ENCODE measurements around the gene SPATA46.

Gene SPATA46

DNA sequence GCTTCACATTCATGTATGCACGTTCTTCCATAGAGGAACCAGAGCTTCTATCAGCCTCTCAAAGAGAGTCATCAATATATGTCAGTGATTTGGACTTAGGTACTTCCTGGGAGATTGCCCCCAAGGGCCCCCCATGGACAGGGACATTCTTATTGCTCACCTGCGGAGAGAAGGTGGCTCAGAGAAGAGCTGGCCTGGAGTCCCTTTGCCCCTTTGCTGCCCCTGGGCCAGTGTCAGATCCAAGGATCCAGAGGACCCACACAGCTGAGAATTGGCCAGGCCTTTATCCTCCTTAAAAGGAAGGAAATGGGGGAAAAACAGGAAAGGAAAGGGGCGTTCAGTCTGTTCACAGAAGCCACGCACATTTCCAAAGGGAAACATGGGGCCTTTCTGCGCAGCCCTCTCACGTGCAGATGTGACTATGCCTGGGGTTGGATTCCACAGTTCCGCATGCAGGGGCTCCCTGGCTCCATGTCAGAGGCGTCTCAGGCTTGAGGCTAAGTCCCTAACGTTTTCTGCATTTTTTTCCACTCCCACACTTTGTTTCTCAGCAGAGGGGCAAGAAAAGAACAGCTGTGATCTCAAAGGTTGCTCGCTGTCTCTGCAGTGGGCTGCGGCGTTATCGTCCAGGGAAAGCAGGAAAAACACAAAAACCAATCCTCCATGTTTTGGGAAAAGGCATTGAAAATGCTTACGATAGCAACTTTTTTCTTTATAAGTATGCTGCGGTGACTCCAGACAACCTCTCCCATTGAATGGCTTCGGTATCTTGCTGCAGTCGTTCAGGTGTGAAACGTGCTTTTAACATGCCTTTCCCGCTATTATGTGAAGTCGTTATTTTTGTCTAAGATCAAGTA lies 10.8 kb upstream of the SPATA46 start:
- CTCF ChIA-PET, result no interaction called here
- POLR2A ChIA-PET, result no interaction called here
- no peak for DNase-seq (ENCODE audit: extremely low spot score)
- TF ChIP-seq BHLHE40 (IDR thresholded peaks at IDR 0.05; ENCODE audit: borderline replicate concordance), result no peak
- TF ChIP-seq CTBP1 (IDR thresholded peaks at IDR 0.05; ENCODE audit: borderline replicate concordance), result no peak
- TF ChIP-seq, protein P1, sequence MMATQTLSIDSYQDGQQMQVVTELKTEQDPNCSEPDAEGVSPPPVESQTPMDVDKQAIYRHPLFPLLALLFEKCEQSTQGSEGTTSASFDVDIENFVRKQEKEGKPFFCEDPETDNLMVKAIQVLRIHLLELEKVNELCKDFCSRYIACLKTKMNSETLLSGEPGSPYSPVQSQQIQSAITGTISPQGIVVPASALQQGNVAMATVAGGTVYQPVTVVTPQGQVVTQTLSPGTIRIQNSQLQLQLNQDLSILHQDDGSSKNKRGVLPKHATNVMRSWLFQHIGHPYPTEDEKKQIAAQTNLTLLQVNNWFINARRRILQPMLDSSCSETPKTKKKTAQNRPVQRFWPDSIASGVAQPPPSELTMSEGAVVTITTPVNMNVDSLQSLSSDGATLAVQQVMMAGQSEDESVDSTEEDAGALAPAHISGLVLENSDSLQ (IDR thresholded peaks at IDR 0.05), result no peak
- no peak for TF ChIP-seq LEF1 (IDR thresholded peaks at IDR 0.05; ENCODE audit: borderline replicate concordance)
- TF ChIP-seq FOXA1 (IDR thresholded peaks at IDR 0.05), result no peak
- no peak; the same call in 1 of the 2 replicates for TF ChIP-seq L3MBTL2 (conservative IDR thresholded peaks at IDR 0.05)
- TF ChIP-seq HDGF (IDR thresholded peaks at IDR 0.05; ENCODE audit: borderline replicate concordance), result no peak
- TF ChIP-seq SP1 (IDR thresholded peaks at IDR 0.05), result no peak
- no peak for TF ChIP-seq ELF4 (IDR thresholded peaks at IDR 0.05)
- TF ChIP-seq TARDBP (IDR thresholded peaks at IDR 0.05), result no peak
- no peak for TF ChIP-seq ZNF384 (IDR thresholded peaks at IDR 0.05)
- no peak for TF ChIP-seq SUZ12 (IDR thresholded peaks at IDR 0.05)
- TF ChIP-seq FOXK2 (IDR thresholded peaks at IDR 0.05), result no peak
- TF ChIP-seq FOXM1 (IDR thresholded peaks at IDR 0.05; ENCODE audit: borderline replicate concordance), result no peak
- no peak for TF ChIP-seq NFRKB (IDR thresholded peaks at IDR 0.05)
- no peak for TF ChIP-seq ARNT (IDR thresholded peaks at IDR 0.05)

DNA sequence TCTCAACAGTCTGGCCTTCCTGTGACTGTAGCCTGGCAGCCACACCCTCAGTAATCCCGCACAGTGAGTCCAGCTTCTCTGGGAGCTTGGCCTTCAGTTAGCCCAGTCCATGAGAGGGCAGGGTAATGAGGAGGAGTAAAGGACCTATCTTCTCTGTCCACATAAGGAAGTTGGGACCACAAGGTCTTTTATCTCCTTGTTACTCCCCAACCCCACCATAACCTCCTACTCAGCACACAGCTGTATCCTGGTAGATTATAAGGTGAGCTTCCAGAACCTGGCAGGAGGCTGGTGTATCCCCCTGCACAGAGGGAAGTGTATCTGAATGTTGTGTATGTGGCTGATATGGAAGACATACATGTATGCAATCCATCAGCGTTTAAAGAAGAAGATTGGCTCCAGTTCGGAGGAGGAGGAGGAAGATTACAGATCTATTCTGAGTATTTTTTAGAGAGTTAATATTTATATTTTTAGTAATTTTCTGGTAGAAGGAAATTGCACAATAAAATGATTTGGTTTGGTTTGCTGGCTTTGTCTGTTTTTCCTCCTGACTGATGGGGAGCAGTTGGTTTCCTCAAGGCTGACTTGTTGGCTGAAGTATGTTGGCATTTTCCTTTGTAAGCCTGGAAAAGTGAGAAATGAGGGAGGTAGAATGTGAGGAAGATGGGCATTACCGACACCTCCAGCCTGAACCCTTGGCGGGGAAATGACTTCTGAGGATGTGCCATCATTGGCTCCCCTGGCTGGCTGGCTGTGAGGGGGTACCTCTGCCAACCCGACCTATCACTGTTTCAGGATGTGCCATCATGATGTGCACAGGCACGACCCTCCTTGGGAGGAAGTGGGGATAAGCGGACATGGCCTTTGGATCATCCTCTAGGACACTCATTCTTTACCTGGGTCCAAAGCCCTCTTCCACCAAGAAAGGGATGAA lies 9.9 kb upstream of the SPATA46 start:
- CTCF ChIA-PET, result no interaction called here
- POLR2A ChIA-PET, result no interaction called here

DNA sequence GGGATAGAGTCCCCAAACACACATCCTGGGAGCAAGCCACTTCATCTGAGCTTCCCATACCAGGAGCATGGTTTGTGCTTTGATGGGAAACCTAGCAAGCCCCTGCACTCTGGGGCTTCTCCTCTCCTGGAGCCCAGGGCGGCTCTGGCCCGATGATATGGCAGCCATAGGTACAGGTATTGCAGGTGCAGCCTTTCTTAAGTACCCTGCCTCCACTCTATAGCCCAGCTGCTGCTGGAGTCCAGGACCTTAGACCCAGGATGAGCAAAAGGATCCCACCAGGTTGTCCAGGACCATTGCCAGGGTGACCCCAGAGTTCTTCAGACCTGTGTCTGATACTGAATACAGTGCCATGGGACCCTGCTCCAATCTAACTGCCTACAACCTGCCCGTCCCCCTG lies 9.0 kb upstream of the SPATA46 start:
- DNase-seq (ENCODE audit: extremely low spot score), result no peak
- CTCF ChIA-PET, result no interaction called here
- POLR2A ChIA-PET, result no interaction called here
- TF ChIP-seq BHLHE40 (IDR thresholded peaks at IDR 0.05; ENCODE audit: borderline replicate concordance), result no peak
- TF ChIP-seq FOXA1 (IDR thresholded peaks at IDR 0.05), result no peak
- TF ChIP-seq LEF1 (IDR thresholded peaks at IDR 0.05; ENCODE audit: borderline replicate concordance), result no peak
- TF ChIP-seq FOXM1 (IDR thresholded peaks at IDR 0.05; ENCODE audit: borderline replicate concordance), result no peak
- TF ChIP-seq, protein P1 (IDR thresholded peaks at IDR 0.05), result no peak
- TF ChIP-seq NFRKB (IDR thresholded peaks at IDR 0.05), result no peak
- no peak for TF ChIP-seq FOXK2 (IDR thresholded peaks at IDR 0.05)
- no peak for TF ChIP-seq CTBP1 (IDR thresholded peaks at IDR 0.05; ENCODE audit: borderline replicate concordance)
- TF ChIP-seq SP1 (IDR thresholded peaks at IDR 0.05), result no peak
- no peak for TF ChIP-seq SUZ12 (IDR thresholded peaks at IDR 0.05)
- TF ChIP-seq ELF4 (IDR thresholded peaks at IDR 0.05), result no peak
- TF ChIP-seq ZNF384 (IDR thresholded peaks at IDR 0.05), result no peak
- no peak for TF ChIP-seq HDGF (IDR thresholded peaks at IDR 0.05; ENCODE audit: borderline replicate concordance)
- no peak for TF ChIP-seq TARDBP (IDR thresholded peaks at IDR 0.05)
- TF ChIP-seq L3MBTL2 (conservative IDR thresholded peaks at IDR 0.05), result no peak

More for the DNA sequence above, 9.9 kb upstream of the SPATA46 start:
- TF ChIP-seq FOXA1 (IDR thresholded peaks at IDR 0.05), result no peak
- TF ChIP-seq BHLHE40 (IDR thresholded peaks at IDR 0.05; ENCODE audit: borderline replicate concordance), result no peak
- no peak for TF ChIP-seq CTBP1 (IDR thresholded peaks at IDR 0.05; ENCODE audit: borderline replicate concordance)
- no peak for TF ChIP-seq HDGF (IDR thresholded peaks at IDR 0.05; ENCODE audit: borderline replicate concordance)
- TF ChIP-seq, protein P1 (IDR thresholded peaks at IDR 0.05), result no peak
- no peak for TF ChIP-seq ARNT (IDR thresholded peaks at IDR 0.05)
- TF ChIP-seq SP1 (IDR thresholded peaks at IDR 0.05), result no peak
- TF ChIP-seq TARDBP (IDR thresholded peaks at IDR 0.05), result no peak
- TF ChIP-seq L3MBTL2 (conservative IDR thresholded peaks at IDR 0.05), result no peak
- no peak for TF ChIP-seq SUZ12 (IDR thresholded peaks at IDR 0.05)
- TF ChIP-seq NFRKB (IDR thresholded peaks at IDR 0.05), result no peak
- no peak for TF ChIP-seq LEF1 (IDR thresholded peaks at IDR 0.05; ENCODE audit: borderline replicate concordance)
- no peak for TF ChIP-seq ZNF384 (IDR thresholded peaks at IDR 0.05)
- no peak for DNase-seq (ENCODE audit: extremely low spot score)

DNA sequence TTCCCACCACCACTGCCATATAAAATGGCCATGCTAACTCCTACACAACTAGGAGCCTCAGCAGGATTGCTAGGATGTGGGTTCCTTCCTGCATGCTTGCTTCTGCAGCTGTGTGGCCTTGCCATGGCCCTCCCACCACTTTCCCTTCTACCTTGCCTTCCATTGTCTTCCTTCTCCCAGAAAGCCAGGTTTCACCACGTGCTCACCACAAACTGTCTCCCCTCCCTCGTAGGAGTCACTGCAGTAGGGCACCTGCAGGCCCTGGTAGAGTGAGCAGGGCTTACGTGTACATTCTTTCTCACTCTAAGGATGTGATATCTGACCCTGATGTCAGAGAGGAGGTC lies 8.6 kb upstream of the SPATA46 start:
- CTCF ChIA-PET, result no interaction called here
- POLR2A ChIA-PET, result no interaction called here
- DNase-seq (ENCODE audit: extremely low spot score), result no peak
- TF ChIP-seq, protein P1 (IDR thresholded peaks at IDR 0.05), result no peak
- TF ChIP-seq ZNF384 (IDR thresholded peaks at IDR 0.05), result no peak

DNA sequence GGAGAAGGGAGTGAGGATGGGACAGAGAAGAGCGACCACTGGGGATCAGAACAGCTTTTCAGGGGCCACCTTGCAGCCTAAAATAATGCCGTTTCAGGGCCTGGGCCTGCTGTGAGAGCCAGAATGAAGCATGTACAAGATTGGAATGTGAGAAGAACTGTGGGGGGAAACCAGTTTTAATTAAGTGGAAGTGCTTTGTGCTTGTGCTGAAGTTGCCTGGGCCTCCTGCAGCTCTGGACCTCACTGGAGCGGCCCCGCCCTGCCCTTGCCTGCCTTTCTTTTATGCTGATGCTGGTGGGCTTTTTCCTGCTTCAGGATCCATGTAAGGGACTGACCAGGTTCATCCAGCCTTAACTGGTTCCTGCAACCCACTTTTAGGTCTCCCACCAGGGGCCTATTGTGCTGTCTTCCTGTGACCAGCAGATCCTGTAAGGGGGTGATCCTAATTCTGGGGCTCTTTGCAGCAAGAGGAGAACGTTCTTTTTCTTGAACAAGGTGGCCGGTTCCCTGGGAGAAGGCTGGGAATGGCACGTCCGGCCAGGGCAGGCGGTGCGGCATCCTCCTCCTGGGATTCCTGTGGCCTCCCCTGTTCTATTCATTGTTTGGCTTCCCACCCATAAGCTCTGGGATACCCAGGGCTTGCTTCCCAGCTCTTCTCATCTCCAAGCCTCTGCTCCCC lies 8.1 kb upstream of the SPATA46 start:
- POLR2A ChIA-PET, result no interaction called here
- CTCF ChIA-PET, result no interaction called here

More for the DNA sequence above, 8.1 kb upstream of the SPATA46 start:
- TF ChIP-seq ZNF384 (IDR thresholded peaks at IDR 0.05), result no peak
- TF ChIP-seq CTBP1 (IDR thresholded peaks at IDR 0.05; ENCODE audit: borderline replicate concordance), result no peak
- TF ChIP-seq FOXK2 (IDR thresholded peaks at IDR 0.05), result no peak
- no peak for TF ChIP-seq NFRKB (IDR thresholded peaks at IDR 0.05)
- no peak for TF ChIP-seq SP1 (IDR thresholded peaks at IDR 0.05)
- DNase-seq (ENCODE audit: extremely low spot score), result no peak
